ENCODE measurements around the gene JMJD1C. TPM values are rescaled to one million over a fixed set of nuclear protein-coding genes. Genes with fewer than 3 reads are reported as not detected.

The JMJD1C gene
- total RNA-seq, 2 experiments from 2014 or later: 99.2 to 118 TPM

DNA sequence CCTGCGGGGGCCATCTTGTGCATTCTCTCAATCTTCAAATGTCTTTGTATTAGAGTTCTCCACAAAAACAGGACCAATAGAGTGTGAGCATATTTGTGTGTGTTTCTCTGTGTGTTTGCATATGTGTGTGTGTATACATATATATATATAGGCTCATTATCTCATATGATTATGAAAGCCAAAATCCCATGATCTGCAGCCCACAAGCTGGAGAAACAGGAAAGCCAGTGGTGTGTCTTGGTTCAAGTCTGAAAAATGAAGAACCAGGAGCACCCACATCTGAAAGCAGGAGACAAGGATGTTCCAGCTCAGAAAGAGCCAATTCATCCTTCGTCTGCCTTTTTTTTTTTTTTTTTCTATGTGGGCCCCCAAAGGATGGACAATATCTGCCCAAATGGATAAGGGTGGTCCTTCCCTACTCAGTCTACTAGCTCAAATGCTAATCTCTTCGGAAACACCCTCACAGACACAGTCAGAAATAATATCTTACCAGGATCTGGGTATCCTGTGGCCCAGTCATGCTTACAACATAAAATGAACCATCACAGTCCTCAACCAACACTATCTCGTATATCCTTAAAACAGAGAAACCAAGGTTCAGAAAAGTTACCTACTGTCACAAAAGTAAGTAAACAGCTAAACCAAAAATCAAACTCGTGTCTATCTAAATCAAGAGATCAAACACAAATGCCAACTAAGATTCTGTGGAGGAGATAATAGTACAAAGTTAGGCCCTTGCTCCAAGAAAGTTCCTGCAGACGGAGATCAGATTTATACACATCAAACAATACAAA lies 141.9 kb downstream of the JMJD1C start:
- no peaks in the 10 kb centered on the region for H3K4me1 ChIP-seq (ENCODE audit: insufficient read depth, low read length, poor library complexity, severe bottlenecking)
- ChIA-PET CTCF (ENCODE audit: unreplicated experiment) (no interaction called here), POLR2A (interaction anchor here (0.7 to 1.2 kb wide), 5 partner anchors 12 to 179 kb away, joined by 3 to 4 read pairs (median 3); no protein-coding TSS in a partner anchor)
- no peak for DNase-seq (ENCODE audit: low spot score)
- TF ChIP-seq EZH2phosphoT487 (IDR thresholded peaks at IDR 0.05; ENCODE audit: borderline replicate concordance, low read depth, low read length): no peak
- TF ChIP-seq, protein P1, sequence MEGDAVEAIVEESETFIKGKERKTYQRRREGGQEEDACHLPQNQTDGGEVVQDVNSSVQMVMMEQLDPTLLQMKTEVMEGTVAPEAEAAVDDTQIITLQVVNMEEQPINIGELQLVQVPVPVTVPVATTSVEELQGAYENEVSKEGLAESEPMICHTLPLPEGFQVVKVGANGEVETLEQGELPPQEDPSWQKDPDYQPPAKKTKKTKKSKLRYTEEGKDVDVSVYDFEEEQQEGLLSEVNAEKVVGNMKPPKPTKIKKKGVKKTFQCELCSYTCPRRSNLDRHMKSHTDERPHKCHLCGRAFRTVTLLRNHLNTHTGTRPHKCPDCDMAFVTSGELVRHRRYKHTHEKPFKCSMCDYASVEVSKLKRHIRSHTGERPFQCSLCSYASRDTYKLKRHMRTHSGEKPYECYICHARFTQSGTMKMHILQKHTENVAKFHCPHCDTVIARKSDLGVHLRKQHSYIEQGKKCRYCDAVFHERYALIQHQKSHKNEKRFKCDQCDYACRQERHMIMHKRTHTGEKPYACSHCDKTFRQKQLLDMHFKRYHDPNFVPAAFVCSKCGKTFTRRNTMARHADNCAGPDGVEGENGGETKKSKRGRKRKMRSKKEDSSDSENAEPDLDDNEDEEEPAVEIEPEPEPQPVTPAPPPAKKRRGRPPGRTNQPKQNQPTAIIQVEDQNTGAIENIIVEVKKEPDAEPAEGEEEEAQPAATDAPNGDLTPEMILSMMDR (conservative IDR thresholded peaks at IDR 0.05; ENCODE audit: low read length): no peak
- no peak overlapping the region for H3K4me3 ChIP-seq (ENCODE audit: low read depth, low read length, poor library complexity, severe bottlenecking)
- H3K4me2 ChIP-seq (ENCODE audit: low read length): no peak overlapping the region
- no peaks in the 10 kb centered on the region for H3K9me3 ChIP-seq (ENCODE audit: low read length)
- intact Hi-C loops (cut with micrococcal nuclease; ENCODE audit: unreplicated experiment): no loop called here
- no peak overlapping the region for H3K27ac ChIP-seq (ENCODE audit: low read depth, low read length, poor library complexity, severe bottlenecking)
- no peaks in the 10 kb centered on the region for H3K9me2 ChIP-seq (ENCODE audit: insufficient read depth, low read length)
- no peaks in the 10 kb centered on the region for H3K36me3 ChIP-seq (ENCODE audit: insufficient read depth, low read length)
- no TSS peak for BruUV-seq (replicated peaks)
- no peaks in the 10 kb centered on the region for H4K20me1 ChIP-seq (ENCODE audit: insufficient read depth, low read length)
- no peaks in the 10 kb centered on the region for H3K79me2 ChIP-seq (ENCODE audit: insufficient read depth, low read depth, low read length)
- no peak overlapping the region for H2AFZ ChIP-seq (ENCODE audit: low read length)

DNA sequence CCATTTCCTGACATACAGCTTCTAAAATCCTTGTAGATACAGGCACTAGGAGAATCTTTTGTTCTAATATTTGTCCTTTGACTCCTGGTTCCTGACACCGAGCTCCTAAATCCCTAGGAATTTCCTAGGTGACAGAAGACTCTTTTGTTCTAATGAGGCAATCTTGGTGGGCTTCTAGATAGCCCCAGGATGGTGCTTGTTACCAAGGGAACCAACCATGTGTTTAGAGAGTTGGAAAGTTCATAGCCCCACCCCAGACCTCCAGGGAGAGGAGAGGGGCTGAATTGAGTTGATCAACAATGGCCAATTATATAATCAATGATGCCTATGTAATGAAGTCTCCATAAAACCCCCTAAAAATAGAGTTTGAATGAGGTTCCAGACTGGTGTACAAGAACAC lies 145.1 kb downstream of the JMJD1C start:
- TF ChIP-seq, protein P1 (conservative IDR thresholded peaks at IDR 0.05; ENCODE audit: low read length): no peak
- TF ChIP-seq EZH2phosphoT487 (IDR thresholded peaks at IDR 0.05; ENCODE audit: borderline replicate concordance, low read depth, low read length): no peak
- POLR2A ChIA-PET: no interaction called here
- H2AFZ ChIP-seq (ENCODE audit: low read length): no peak overlapping the region
- CTCF ChIA-PET (ENCODE audit: unreplicated experiment): interaction anchor here (0.9 kb wide), 1 partner anchor 34 kb away, joined by 3 read pairs; no protein-coding TSS in a partner anchor
- H3K36me3 ChIP-seq (ENCODE audit: insufficient read depth, low read length): no peaks in the 10 kb centered on the region
- intact Hi-C loops (cut with micrococcal nuclease; ENCODE audit: unreplicated experiment): no loop called here
- H3K4me3 ChIP-seq (ENCODE audit: low read depth, low read length, poor library complexity, severe bottlenecking): no peak overlapping the region
- no peaks in the 10 kb centered on the region for H3K79me2 ChIP-seq (ENCODE audit: insufficient read depth, low read depth, low read length)
- H3K27ac ChIP-seq (ENCODE audit: low read depth, low read length, poor library complexity, severe bottlenecking): no peak overlapping the region
- no peak overlapping the region for H3K4me2 ChIP-seq (ENCODE audit: low read length)
- no peaks in the 10 kb centered on the region for H3K9me2 ChIP-seq (ENCODE audit: insufficient read depth, low read length)
- no peak for DNase-seq (ENCODE audit: low spot score)
- no peaks in the 10 kb centered on the region for H3K9me3 ChIP-seq (ENCODE audit: low read length)
- no TSS peak for BruUV-seq (replicated peaks)
- no peaks in the 10 kb centered on the region for H3K4me1 ChIP-seq (ENCODE audit: insufficient read depth, low read length, poor library complexity, severe bottlenecking)
- no peaks in the 10 kb centered on the region for H4K20me1 ChIP-seq (ENCODE audit: insufficient read depth, low read length)

DNA sequence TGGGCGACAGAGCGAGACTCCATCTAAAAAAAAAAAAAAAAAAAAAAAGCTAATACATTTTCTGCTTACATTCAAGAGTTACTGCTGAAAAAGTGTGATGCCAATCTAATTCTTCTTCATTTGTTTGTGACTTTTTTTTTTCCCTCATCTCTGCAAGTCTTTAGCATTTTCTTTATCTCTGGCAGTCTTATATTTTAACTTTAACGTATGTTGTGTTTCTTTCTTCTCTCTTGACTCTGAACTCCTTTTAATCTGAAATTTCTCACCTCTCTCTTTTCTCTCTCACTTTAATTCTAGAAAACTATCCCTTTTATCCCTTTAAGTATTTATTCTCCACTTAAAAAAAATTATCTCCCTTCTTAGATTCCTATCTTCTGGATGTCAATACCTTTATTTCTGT lies 146.5 kb downstream of the JMJD1C start:
- Histone ChIP-seq H3K27ac (ENCODE audit: low read depth, low read length, poor library complexity, severe bottlenecking) (no peak overlapping the region), H3K9me3 (ENCODE audit: low read length) (no peaks in the 10 kb centered on the region), H2AFZ (ENCODE audit: low read length) (no peak overlapping the region), H3K79me2 (ENCODE audit: insufficient read depth, low read depth, low read length) (no peaks in the 10 kb centered on the region), H3K4me1 (ENCODE audit: insufficient read depth, low read length, poor library complexity, severe bottlenecking) (no peaks in the 10 kb centered on the region), H3K4me3 (ENCODE audit: low read depth, low read length, poor library complexity, severe bottlenecking) (no peak overlapping the region), H4K20me1 (ENCODE audit: insufficient read depth, low read length) (no peaks in the 10 kb centered on the region), H3K4me2 (ENCODE audit: low read length) (no peak overlapping the region), H3K36me3 (ENCODE audit: insufficient read depth, low read length) (no peaks in the 10 kb centered on the region), H3K9me2 (ENCODE audit: insufficient read depth, low read length) (no peaks in the 10 kb centered on the region)
- no TSS peak for BruUV-seq (replicated peaks)
- DNase-seq (ENCODE audit: low spot score): no peak
- intact Hi-C loops (cut with micrococcal nuclease; ENCODE audit: unreplicated experiment): no loop called here
- ChIA-PET CTCF (ENCODE audit: unreplicated experiment) (no interaction called here), POLR2A (no interaction called here)
- TF ChIP-seq, protein P1 (conservative IDR thresholded peaks at IDR 0.05; ENCODE audit: low read length): no peak
- TF ChIP-seq EZH2phosphoT487 (IDR thresholded peaks at IDR 0.05; ENCODE audit: borderline replicate concordance, low read depth, low read length): no peak
